B cell (primary cell): ENCODE results near the gene NTS. TPM values are rescaled to one million over a fixed set of nuclear protein-coding genes. Genes with fewer than 3 reads are reported as not detected.

Experiments used
- ATAC-seq: fragments of 200-7000 bp; cut with Tn5 transposase; one replicate; pipeline ENCODE4 v1.10.0; 2021; ENCODE audit warnings: low read depth, mild to moderate bottlenecking, moderate number of reproducible peaks, moderate library complexity
- CTCF ChIA-PET: fragments of 350-600 bp; sonication (Branson Sonifier 250); formaldehyde crosslinking; loops from one replicate; lab custom pipeline; 2021; ENCODE audit warnings: antibody characterized with exemption, inconsistent platforms; lab: Charles Lee
- POLR2A ChIA-PET: fragments of 350-600 bp; sonication (Branson Sonifier 250); formaldehyde crosslinking; loops from one replicate; lab custom pipeline; 2021; ENCODE audit warnings: antibody characterized with exemption; lab: Charles Lee
- DNase-seq: peaks from one replicate; pipeline ENCODE4 v3.0.0; 2013
- H2AFZ ChIP-seq: 2 replicates; pipeline ENCODE4 v1.6.1; 2012; ENCODE audit warnings: mild to moderate bottlenecking, low read depth, low read length; ENCODE audit not compliant: insufficient read depth, poor library complexity, severe bottlenecking
- H3K27ac ChIP-seq, 2 donors: 1 replicate in 1 of 2; 2 replicates in 1 of 2; pipeline ENCODE4 v1.5.1; 2012 to 2013; ENCODE audit warnings: low read length in 2 of 2, mild to moderate bottlenecking in 2 of 2, moderate library complexity in 1 of 2
- H3K27me3 ChIP-seq, 4 experiments: fragments of 200-600 bp in 1 of 4; sonication (generic) in 1 of 4; replicated peaks in 1 of 4; 1 replicate in 2 of 4; 2 replicates in 2 of 4; pipeline versions ENCODE4 v1.6.1 to v1.7.0; 2013 to 2016; ENCODE audit warnings: low read length in 3 of 4, mild to moderate bottlenecking in 2 of 4, mixed read lengths in 1 of 4, moderate library complexity in 1 of 4; ENCODE audit not compliant: insufficient read depth in 4 of 4, control insufficient read depth in 3 of 4; ENCODE audit errors: control extremely low read depth in 1 of 4
- H3K36me3 ChIP-seq, 2 experiments: replicated peaks in 1 of 2; 1 replicate in 1 of 2; 2 replicates in 1 of 2; pipeline versions ENCODE4 v1.6.1 to v1.7.1; 2013; ENCODE audit warnings: low read length in 1 of 2; ENCODE audit not compliant: insufficient read depth in 2 of 2, control insufficient read depth in 1 of 2; ENCODE audit errors: control extremely low read depth in 1 of 2, extremely low read depth in 1 of 2
- H3K4me1 ChIP-seq, 2 donors: fragments of 200-600 bp in 1 of 2; sonication (generic) in 1 of 2; 1 replicate in 1 of 2; 2 replicates in 1 of 2; pipeline versions ENCODE4 v1.5.1 to v1.6.1; 2013 to 2017; ENCODE audit warnings: low read length in 2 of 2; ENCODE audit not compliant: control insufficient read depth in 2 of 2, insufficient read depth in 2 of 2
- H3K4me2 ChIP-seq: replicated peaks from 2 replicates; pipeline ENCODE3; 2012; ENCODE audit warnings: mild to moderate bottlenecking, low read depth, low read length; ENCODE audit not compliant: poor library complexity, severe bottlenecking
- H3K4me3 ChIP-seq, 5 experiments: fragments of 200-600 bp in 1 of 5; sonication (generic) in 1 of 5; 1 replicate in 3 of 5; 2 replicates in 2 of 5; pipeline versions ENCODE4 v1.5.1 to v1.7.0; 2011 to 2016; ENCODE audit warnings: low read length in 4 of 5, mild to moderate bottlenecking in 4 of 5, low read depth in 2 of 5, control low read depth in 1 of 5, moderate library complexity in 1 of 5; ENCODE audit not compliant: insufficient read depth in 1 of 5; ENCODE audit errors: control extremely low read depth in 1 of 5, extremely low read depth in 1 of 5
- H3K79me2 ChIP-seq: fragments of 200-600 bp; sonication (generic); one replicate; pipeline ENCODE4 v1.6.0; 2016; ENCODE audit warnings: low read length; ENCODE audit not compliant: control insufficient read depth, insufficient read depth
- H3K9ac ChIP-seq: fragments of 200-600 bp; sonication (generic); 2 replicates; pipeline ENCODE4 v1.6.1; 2017; ENCODE audit warnings: mild to moderate bottlenecking, low read length, moderate library complexity
- H3K9me3 ChIP-seq, 3 donors: one replicate each; pipeline versions ENCODE4 v1.6.1 to v1.7.1; 2013; ENCODE audit warnings: low read length in 2 of 3; ENCODE audit not compliant: control insufficient read depth in 2 of 3, insufficient read depth in 1 of 3; ENCODE audit errors: control extremely low read depth in 1 of 3
- H4K20me1 ChIP-seq: 2 replicates; pipeline ENCODE4 v1.6.0; 2012; ENCODE audit warnings: mild to moderate bottlenecking, low read length; ENCODE audit not compliant: insufficient read depth, control insufficient read depth, poor library complexity, severe bottlenecking
- H3K27ac Mint-ChIP-seq: one replicate; pipeline ENCODE4 v1.8.0; 2021; ENCODE audit warnings: mixed read lengths
- H3K27me3 Mint-ChIP-seq: one replicate; pipeline ENCODE4 v1.8.0; 2021; ENCODE audit warnings: mixed read lengths
- H3K4me1 Mint-ChIP-seq: one replicate; pipeline ENCODE4 v1.8.0; 2021; ENCODE audit warnings: mixed read lengths
- H3K4me3 Mint-ChIP-seq: one replicate; pipeline ENCODE4 v1.8.0; 2021; ENCODE audit warnings: mixed read lengths
- H3K9me3 Mint-ChIP-seq: one replicate; pipeline ENCODE4 v1.8.0; 2022; ENCODE audit warnings: mixed read lengths; ENCODE audit not compliant: insufficient read depth
- CTCF ChIP-seq: fragments of 200-600 bp; IDR thresholded peaks from one replicate; pipeline ENCODE4 v1.8.0; 2022; ENCODE audit warnings: antibody characterized with exemption, mild to moderate bottlenecking
- EZH2 ChIP-seq: IDR thresholded peaks from 2 replicates; pipeline ENCODE4 v1.6.1; 2012; ENCODE audit warnings: borderline replicate concordance, low read depth, mild to moderate bottlenecking, moderate library complexity, low read length; ENCODE audit not compliant: insufficient read depth, poor library complexity, severe bottlenecking
- intact Hi-C: fragments of 100-400 bp; cut with micrococcal nuclease; formaldehyde crosslinking; loops from one replicate; pipeline ENCODE4 v1.10.0; 2022
- polyA plus RNA-seq: library from polyadenylated mRNA; depleted of rRNA; stranded (reverse); fragments of >200 nt; gene quantifications from 2 replicates; pipeline ENCODE4 v1.2.3, GENCODE V29; 2012
- total RNA-seq, 2 donors: library from RNA; stranded (reverse); fragments of 120-200 nt in 1 of 2; gene quantifications; 1 replicate in 1 of 2; 2 replicates in 1 of 2; pipeline versions ENCODE4 v1.2.3 to v1.2.4, GENCODE V29; 2013 to 2022

Gene NTS
- total and polyA plus RNA-seq, 2 donors (not counting 1 experiment from before 2014, with no cell fraction given): not detected

- Mint-ChIP-seq H3K27me3 (no peaks in the 10 kb centered on the region), H3K4me3 (no peak overlapping the region), H3K9me3 (no peaks in the 10 kb centered on the region), H3K4me1 (no peaks in the 10 kb centered on the region), H3K27ac (no peak overlapping the region)
- Histone ChIP-seq H3K27me3 (no peaks in the 10 kb centered on the region), H2AFZ (no peak overlapping the region), H3K36me3 (no peaks in the 10 kb centered on the region), H3K4me1 (no peaks in the 10 kb centered on the region), H3K4me3 (no peak overlapping the region), H3K9ac (no peak overlapping the region), H3K27ac (no peak overlapping the region), H3K79me2 (no peaks in the 10 kb centered on the region), H3K4me2 (no peak overlapping the region), H4K20me1 (no peaks in the 10 kb centered on the region), H3K9me3 (no peaks in the 10 kb centered on the region)
- intact Hi-C loops: no loop called here
- ChIA-PET CTCF (no interaction called here), POLR2A (no interaction called here)
- TF ChIP-seq EZH2: no peak
- TF ChIP-seq CTCF: no peak
- ATAC-seq: no peak
- DNase-seq: no peak
These were observed 9.7 kb downstream of the NTS start for GRCh38 chr12:85883763-85884162.

GRCh38 chr12:85894653-85895052, 20.6 kb downstream of the NTS start:
- Histone ChIP-seq H3K9me3 (no peaks in the 10 kb centered on the region), H3K4me3 (no peak overlapping the region), H4K20me1 (no peaks in the 10 kb centered on the region), H3K4me1 (no peaks in the 10 kb centered on the region), H3K9ac (no peak overlapping the region), H2AFZ (no peak overlapping the region), H3K4me2 (no peak overlapping the region), H3K27ac (no peak overlapping the region), H3K27me3 (no peaks in the 10 kb centered on the region), H3K36me3 (no peaks in the 10 kb centered on the region), H3K79me2 (no peaks in the 10 kb centered on the region)
- ATAC-seq (no peak), DNase-seq (no peak)
- H3K27me3 Mint-ChIP-seq: no peaks in the 10 kb centered on the region
- TF ChIP-seq CTCF (no peak), EZH2 (no peak)
- H3K27ac Mint-ChIP-seq: no peak overlapping the region
- no peak overlapping the region for H3K4me3 Mint-ChIP-seq
- ChIA-PET CTCF (interaction anchor here (1.1 kb wide), 1 partner anchor 27 kb away, joined by 4 read pairs; no protein-coding TSS in a partner anchor), POLR2A (no interaction called here)
- H3K9me3 Mint-ChIP-seq: no peaks in the 10 kb centered on the region
- intact Hi-C loops: no loop called here
- no peaks in the 10 kb centered on the region for H3K4me1 Mint-ChIP-seq
